ENCODE results near the gene TMEM150B. TPM values are rescaled to one million over a fixed set of nuclear protein-coding genes. Genes with fewer than 3 reads are reported as not detected.

The TMEM150B gene
- polyA plus RNA-seq, 1 donor from 2014 or later = not detected

- no peaks in the 10 kb centered on the region for H3F3A ChIP-seq (ENCODE audit: insufficient read depth, low read length, poor library complexity, severe bottlenecking)
- H3K4me2 ChIP-seq (ENCODE audit: low read length) = no peak overlapping the region
- TF ChIP-seq EZH2 (IDR thresholded peaks at IDR 0.05; ENCODE audit: borderline replicate concordance, insufficient read depth, low read length, poor library complexity, severe bottlenecking) = no peak
- no peak for TF ChIP-seq CTCF (IDR thresholded peaks at IDR 0.05; ENCODE audit: poor library complexity, severe bottlenecking)
- no peak for TF ChIP-seq EP300 (conservative IDR thresholded peaks at IDR 0.05; ENCODE audit: poor library complexity, severe bottlenecking)
- no peak for TF ChIP-seq RAD21 (conservative IDR thresholded peaks at IDR 0.05)
- TF ChIP-seq SMC3 (conservative IDR thresholded peaks at IDR 0.05; ENCODE audit: poor library complexity) = no peak
- no peak for TF ChIP-seq POLR2AphosphoS5 (IDR thresholded peaks at IDR 0.05)
- TF ChIP-seq MXI1 (conservative IDR thresholded peaks at IDR 0.05; ENCODE audit: poor library complexity, severe bottlenecking) = no peak
- TF ChIP-seq REST (IDR thresholded peaks at IDR 0.05; ENCODE audit: borderline replicate concordance) = no peak
- no peak for TF ChIP-seq TAF1 (IDR thresholded peaks at IDR 0.05; ENCODE audit: low read depth)
- no peak overlapping the region for H3K4me3 ChIP-seq (ENCODE audit: low read length)
- H3K9me2 ChIP-seq (ENCODE audit: insufficient read depth, low read length) = no peaks in the 10 kb centered on the region
- no peak overlapping the region for H2AFZ ChIP-seq (ENCODE audit: low read depth, low read length)
- H3K27me3 ChIP-seq (ENCODE audit: insufficient read depth, low read depth, low read length) = no peaks in the 10 kb centered on the region
- no peaks in the 10 kb centered on the region for H4K20me1 ChIP-seq (ENCODE audit: insufficient read depth)
- H3K9me3 ChIP-seq (ENCODE audit: low read length) = no peaks in the 10 kb centered on the region
- H3K9ac ChIP-seq (ENCODE audit: low read length) = no peak overlapping the region
- H3K36me3 ChIP-seq (ENCODE audit: insufficient read depth, low read length) = no peaks in the 10 kb centered on the region
- H3K79me2 ChIP-seq (replicated peaks; ENCODE audit: insufficient read depth, low read length) = no peaks in the 10 kb centered on the region
- no peak overlapping the region for H3K27ac ChIP-seq (ENCODE audit: low read length)
Observed at GRCh38 chr19:55265723-55266386, 59.3 kb downstream of the TMEM150B start.

- no peak overlapping the region for H2AFZ ChIP-seq (ENCODE audit: low read depth, low read length)
- H3K36me3 ChIP-seq (ENCODE audit: insufficient read depth, low read length) = no peaks in the 10 kb centered on the region
- TF ChIP-seq SMC3 (conservative IDR thresholded peaks at IDR 0.05; ENCODE audit: poor library complexity) (no peak), POLR2AphosphoS5 (IDR thresholded peaks at IDR 0.05) (no peak), CTCF (IDR thresholded peaks at IDR 0.05; ENCODE audit: poor library complexity, severe bottlenecking) (no peak), MXI1 (conservative IDR thresholded peaks at IDR 0.05; ENCODE audit: poor library complexity, severe bottlenecking) (no peak), EP300 (conservative IDR thresholded peaks at IDR 0.05; ENCODE audit: poor library complexity, severe bottlenecking) (no peak), RAD21 (conservative IDR thresholded peaks at IDR 0.05) (no peak), TAF1 (IDR thresholded peaks at IDR 0.05; ENCODE audit: low read depth) (no peak), REST (IDR thresholded peaks at IDR 0.05; ENCODE audit: borderline replicate concordance) (no peak), EZH2 (IDR thresholded peaks at IDR 0.05; ENCODE audit: borderline replicate concordance, insufficient read depth, low read length, poor library complexity, severe bottlenecking) (no peak)
- H3K79me2 ChIP-seq (replicated peaks; ENCODE audit: insufficient read depth, low read length) = no peaks in the 10 kb centered on the region
- H3K4me2 ChIP-seq (ENCODE audit: low read length) = no peak overlapping the region
- no peaks in the 10 kb centered on the region for H3F3A ChIP-seq (ENCODE audit: insufficient read depth, low read length, poor library complexity, severe bottlenecking)
- H4K20me1 ChIP-seq (ENCODE audit: insufficient read depth) = no peaks in the 10 kb centered on the region
- H3K9me3 ChIP-seq (ENCODE audit: low read length) = no peaks in the 10 kb centered on the region
- no peak overlapping the region for H3K27ac ChIP-seq (ENCODE audit: low read length)
- H3K27me3 ChIP-seq (ENCODE audit: insufficient read depth, low read depth, low read length) = no peaks in the 10 kb centered on the region
- no peaks in the 10 kb centered on the region for H3K9me2 ChIP-seq (ENCODE audit: insufficient read depth, low read length)
- no peak overlapping the region for H3K4me3 ChIP-seq (ENCODE audit: low read length)
- H3K9ac ChIP-seq (ENCODE audit: low read length) = no peak overlapping the region
Observed at GRCh38 chr19:55265173-55265572, 60.0 kb downstream of the TMEM150B start.

Measured in neural cell (in vitro differentiated cells).